SU-DHL-6 (cell line): ENCODE measurements around the gene ENO2.

ENCODE experiments used
- H2AFZ ChIP-seq: fragments of 200-600 bp; sonication (generic); 2 replicates; pipeline ENCODE4 v1.6.1; 2014; ENCODE audit warnings: low read depth, mild to moderate bottlenecking, moderate library complexity, mixed read lengths, antibody characterized with exemption, low read length; ENCODE audit not compliant: severe bottlenecking
- H3F3A ChIP-seq: fragments of 200-600 bp; shearing (Covaris generic); 2 replicates; pipeline ENCODE4 v1.6.0; 2016; ENCODE audit warnings: antibody characterized with exemption, mild to moderate bottlenecking; ENCODE audit not compliant: insufficient read depth
- H3K27ac ChIP-seq: fragments of 200-600 bp; sonication (generic); 2 replicates; pipeline ENCODE4 v1.5.1; 2016; ENCODE audit warnings: low read depth, mild to moderate bottlenecking, low read length, moderate library complexity, mixed read lengths
- H3K27me3 ChIP-seq: fragments of 200-600 bp; sonication (generic), shearing (Covaris generic); 2 replicates; pipeline ENCODE4 v1.6.0; 2014; ENCODE audit warnings: mild to moderate bottlenecking, low read length
- H3K36me3 ChIP-seq: fragments of 200-600 bp; sonication (generic); 2 replicates; pipeline ENCODE4 v1.6.1; 2014; ENCODE audit warnings: mild to moderate bottlenecking, low read length, mixed read lengths
- H3K4me2 ChIP-seq: fragments of 300-600, 200-600 bp; shearing (Covaris generic), sonication (generic); 2 replicates; pipeline ENCODE4 v1.6.0; 2014; ENCODE audit warnings: low read length, low read depth, mild to moderate bottlenecking; ENCODE audit not compliant: poor library complexity, severe bottlenecking
- H3K4me3 ChIP-seq: fragments of 200-600 bp; sonication (generic); 2 replicates; pipeline ENCODE4 v1.5.1; 2014; ENCODE audit warnings: antibody characterized with exemption, low read length, mild to moderate bottlenecking, mixed read lengths; ENCODE audit not compliant: insufficient read depth, poor library complexity, severe bottlenecking
- H3K79me2 ChIP-seq: fragments of 200-600 bp; sonication (generic); 2 replicates; pipeline ENCODE4 v1.6.1; 2014; ENCODE audit warnings: mild to moderate bottlenecking, low read length, moderate library complexity; ENCODE audit not compliant: insufficient read depth
- H3K9ac ChIP-seq: fragments of 200-600 bp; sonication (generic); 2 replicates; pipeline ENCODE4 v1.7.0; 2014; ENCODE audit warnings: mild to moderate bottlenecking, low read length
- H3K9me2 ChIP-seq: fragments of 200-600 bp; sonication (generic); replicated peaks from 2 replicates; pipeline ENCODE4 v1.6.1; 2014; ENCODE audit warnings: low read length; ENCODE audit not compliant: insufficient read depth
- H3K9me3 ChIP-seq: fragments of 200-600 bp; sonication (generic); 2 replicates; pipeline ENCODE4 v1.6.1; 2014; ENCODE audit warnings: low read length, mixed read lengths; ENCODE audit not compliant: insufficient read depth
- H4K20me1 ChIP-seq: fragments of 200-600 bp; sonication (generic); 2 replicates; pipeline ENCODE4 v1.6.1; 2014; ENCODE audit warnings: low read depth, mild to moderate bottlenecking, antibody characterized with exemption, low read length, moderate library complexity, mixed read lengths
- EZH2phosphoT487 ChIP-seq: fragments of 200-600 bp; sonication (generic), shearing (Covaris generic); conservative IDR thresholded peaks from 2 replicates; pipeline ENCODE4 v1.6.1; 2018; ENCODE audit warnings: mild to moderate bottlenecking, antibody characterized with exemption, low read length, moderate library complexity, mixed read lengths
- TF ChIP-seq, protein P1 (sequence below): fragments of 200-600 bp; sonication (generic); IDR thresholded peaks from one replicate; pipeline ENCODE4 v1.5.1; 2017; ENCODE audit warnings: antibody characterized with exemption, mild to moderate bottlenecking, low read length, moderate library complexity; ENCODE audit not compliant: insufficient read depth, poor library complexity, severe bottlenecking

Gene ENO2

DNA sequence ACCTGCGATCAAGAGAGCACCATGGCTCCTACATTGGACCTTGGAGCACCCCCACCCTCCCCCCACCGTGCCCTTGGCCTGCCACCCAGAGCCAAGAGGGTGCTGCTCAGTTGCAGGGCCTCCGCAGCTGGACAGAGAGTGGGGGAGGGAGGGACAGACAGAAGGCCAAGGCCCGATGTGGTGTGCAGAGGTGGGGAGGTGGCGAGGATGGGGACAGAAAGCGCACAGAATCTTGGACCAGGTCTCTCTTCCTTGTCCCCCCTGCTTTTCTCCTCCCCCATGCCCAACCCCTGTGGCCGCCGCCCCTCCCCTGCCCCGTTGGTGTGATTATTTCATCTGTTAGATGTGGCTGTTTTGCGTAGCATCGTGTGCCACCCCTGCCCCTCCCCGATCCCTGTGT, 27.4 kb downstream of the ENO2 start:
- H3K79me2 ChIP-seq: no peaks in the 10 kb centered on the region
- no peaks in the 10 kb centered on the region for H4K20me1 ChIP-seq
- H2AFZ ChIP-seq: no peak overlapping the region
- TF ChIP-seq EZH2phosphoT487: no peak
- no peak overlapping the region for H3K4me2 ChIP-seq
- H3K27me3 ChIP-seq: no peaks in the 10 kb centered on the region
- no peak overlapping the region for H3K4me3 ChIP-seq
- no peaks in the 10 kb centered on the region for H3K9me3 ChIP-seq
- no peak overlapping the region for H3K9ac ChIP-seq
- no peaks in the 10 kb centered on the region for H3K36me3 ChIP-seq
- H3K9me2 ChIP-seq: no peaks in the 10 kb centered on the region
- peaks cover 27% of the 10 kb centered on the region for H3F3A ChIP-seq
- no peak overlapping the region for H3K27ac ChIP-seq

DNA sequence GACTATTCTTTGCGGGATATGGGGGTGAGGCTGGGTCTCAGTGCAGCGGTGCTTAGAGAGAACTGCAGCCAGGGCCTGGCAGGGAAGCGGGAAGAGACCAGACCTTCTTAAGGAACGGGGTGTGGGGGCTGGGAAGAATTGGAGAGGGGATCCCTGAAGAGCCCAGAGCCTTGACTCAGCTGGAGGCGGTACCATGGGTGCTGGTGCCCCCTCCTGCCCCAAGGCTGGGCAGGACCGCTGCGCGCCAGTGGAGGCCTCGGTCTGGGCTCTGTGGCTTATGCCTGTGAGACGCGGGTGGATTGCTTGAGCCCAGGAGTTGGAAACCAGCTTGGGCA, 27.9 kb downstream of the ENO2 start:
- Histone ChIP-seq H3K9ac (no peak overlapping the region), H3K27ac (no peak overlapping the region), H3K4me2 (no peak overlapping the region), H3K27me3 (no peaks in the 10 kb centered on the region), H3K79me2 (no peaks in the 10 kb centered on the region), H3K9me2 (no peaks in the 10 kb centered on the region), H2AFZ (no peak overlapping the region), H3K4me3 (no peak overlapping the region), H3K9me3 (no peaks in the 10 kb centered on the region), H3F3A (peaks cover 31% of the 10 kb centered on the region), H3K36me3 (no peaks in the 10 kb centered on the region), H4K20me1 (no peaks in the 10 kb centered on the region)
- TF ChIP-seq EZH2phosphoT487: no peak
- TF ChIP-seq, protein P1, sequence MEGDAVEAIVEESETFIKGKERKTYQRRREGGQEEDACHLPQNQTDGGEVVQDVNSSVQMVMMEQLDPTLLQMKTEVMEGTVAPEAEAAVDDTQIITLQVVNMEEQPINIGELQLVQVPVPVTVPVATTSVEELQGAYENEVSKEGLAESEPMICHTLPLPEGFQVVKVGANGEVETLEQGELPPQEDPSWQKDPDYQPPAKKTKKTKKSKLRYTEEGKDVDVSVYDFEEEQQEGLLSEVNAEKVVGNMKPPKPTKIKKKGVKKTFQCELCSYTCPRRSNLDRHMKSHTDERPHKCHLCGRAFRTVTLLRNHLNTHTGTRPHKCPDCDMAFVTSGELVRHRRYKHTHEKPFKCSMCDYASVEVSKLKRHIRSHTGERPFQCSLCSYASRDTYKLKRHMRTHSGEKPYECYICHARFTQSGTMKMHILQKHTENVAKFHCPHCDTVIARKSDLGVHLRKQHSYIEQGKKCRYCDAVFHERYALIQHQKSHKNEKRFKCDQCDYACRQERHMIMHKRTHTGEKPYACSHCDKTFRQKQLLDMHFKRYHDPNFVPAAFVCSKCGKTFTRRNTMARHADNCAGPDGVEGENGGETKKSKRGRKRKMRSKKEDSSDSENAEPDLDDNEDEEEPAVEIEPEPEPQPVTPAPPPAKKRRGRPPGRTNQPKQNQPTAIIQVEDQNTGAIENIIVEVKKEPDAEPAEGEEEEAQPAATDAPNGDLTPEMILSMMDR: no peak

DNA sequence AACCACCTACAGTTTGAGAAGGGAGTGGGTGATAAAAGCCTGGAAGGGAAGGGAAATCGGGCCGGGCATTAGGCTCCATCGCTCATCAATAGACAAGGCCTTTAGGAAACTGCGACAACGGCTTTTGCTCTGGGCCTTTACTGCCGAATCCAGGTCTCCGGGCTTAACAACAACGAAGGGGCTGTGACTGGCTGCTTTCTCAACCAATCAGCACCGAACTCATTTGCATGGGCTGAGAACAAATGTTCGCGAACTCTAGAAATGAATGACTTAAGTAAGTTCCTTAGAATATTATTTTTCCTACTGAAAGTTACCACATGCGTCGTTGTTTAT, 29.0 kb downstream of the ENO2 start:
- Histone ChIP-seq H3K4me3 (no peak overlapping the region), H3F3A (peaks cover 28% of the 10 kb centered on the region), H3K9me2 (no peaks in the 10 kb centered on the region), H3K27me3 (no peaks in the 10 kb centered on the region), H3K9me3 (no peaks in the 10 kb centered on the region), H3K79me2 (no peaks in the 10 kb centered on the region), H4K20me1 (no peaks in the 10 kb centered on the region), H3K4me2 (peak overlapping the region; percentile 82), H3K9ac (peak overlapping the region; percentile 74), H3K36me3 (no peaks in the 10 kb centered on the region), H3K27ac (peak overlapping the region; percentile 82), H2AFZ (no peak overlapping the region)
- no peak for TF ChIP-seq EZH2phosphoT487
- TF ChIP-seq, protein P1: no peak

DNA sequence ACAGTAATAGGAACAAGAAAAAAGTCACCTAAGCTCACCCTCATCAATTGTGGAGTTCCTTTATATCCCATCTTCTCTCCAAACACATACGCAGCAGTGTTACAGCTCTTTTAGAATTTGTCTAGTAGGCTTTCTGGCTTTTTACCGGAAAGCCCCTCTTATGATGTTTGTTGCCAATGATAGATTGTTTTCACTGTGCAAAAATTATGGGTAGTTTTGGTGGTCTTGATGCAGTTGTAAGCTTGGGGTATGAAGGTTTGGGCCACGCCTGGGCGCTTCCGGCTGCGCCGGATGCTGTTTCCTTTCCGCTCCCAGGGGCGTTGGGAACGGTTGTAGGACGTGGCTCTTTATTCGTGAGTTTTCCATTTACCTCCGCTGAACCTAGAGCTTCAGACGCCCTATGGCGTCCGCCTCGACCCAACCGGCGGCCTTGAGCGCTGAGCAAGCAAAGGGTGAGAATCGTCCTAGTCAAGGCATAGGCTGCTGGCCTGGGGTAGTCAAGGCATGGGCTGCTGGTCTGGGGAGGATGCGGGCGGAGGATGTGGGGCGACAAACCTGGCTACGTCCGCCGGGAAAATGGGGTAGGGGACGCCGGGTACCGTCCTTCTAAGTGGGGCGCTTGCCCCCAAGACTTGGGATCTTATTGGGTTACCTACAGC, 29.5 kb downstream of the ENO2 start, which contains the start of the genes C12orf57 and RNU7-1:
Gene C12orf57 (plus strand): TSS at position 301 of the 659 bp plus-strand sequence. CDS start 100 bp downstream, at position 401.
Gene RNU7-1 (plus strand): TSS at position 95 of the 659 bp plus-strand sequence.
- no peaks in the 10 kb centered on the region for H3K79me2 ChIP-seq
- H3K36me3 ChIP-seq: no peaks in the 10 kb centered on the region
- peak within 1 kb of the TSS; percentile 81 for H2AFZ ChIP-seq
- peak within 1 kb of the TSS; percentile 63 for H3K4me3 ChIP-seq
- H4K20me1 ChIP-seq: no peaks in the 10 kb centered on the region
- no peaks in the 10 kb centered on the region for H3K9me3 ChIP-seq
- peak within 1 kb of the TSS; percentile 82 for H3K27ac ChIP-seq
- H3F3A ChIP-seq: peaks cover 28% of the 10 kb centered on the region
- H3K4me2 ChIP-seq: peak within 1 kb of the TSS; percentile 82
- no peaks in the 10 kb centered on the region for H3K27me3 ChIP-seq
- H3K9me2 ChIP-seq: no peaks in the 10 kb centered on the region
- TF ChIP-seq, protein P1: no peak
- no peak for TF ChIP-seq EZH2phosphoT487
- H3K9ac ChIP-seq: peak within 1 kb of the TSS; percentile 74
